ENCODE results near the gene ARHGEF17. TPM values are rescaled to one million over a fixed set of nuclear protein-coding genes. Genes with fewer than 3 reads are reported as not detected.

The ARHGEF17 gene
- total RNA-seq, 1 donor from 2014 or later: 193 TPM

GRCh38 chr11:73395297-73396208 is 87.5 kb downstream of the ARHGEF17 start:
- no peak for DNase-seq (ENCODE audit: low spot score in 2 of 2)
- H3K4me1 ChIP-seq: peaks cover 0 to 4% of the 10 kb centered on the region in 2 donors
- H3K4me3 ChIP-seq: no peak overlapping the region
- no peaks in the 10 kb centered on the region for H3K36me3 ChIP-seq
- no peaks in the 10 kb centered on the region for H3K27me3 ChIP-seq
- H3K9me3 ChIP-seq: no peaks in the 10 kb centered on the region
- H3K27ac ChIP-seq: no peak overlapping the region
- intact Hi-C loops (cut with DNase I): no loop called here
- no peak for TF ChIP-seq CTCF (IDR thresholded peaks at IDR 0.05)

- TF ChIP-seq CTCF (IDR thresholded peaks at IDR 0.05): no peak
- intact Hi-C loops (cut with DNase I): no loop called here
- no peak for DNase-seq (ENCODE audit: low spot score in 2 of 2)
- Histone ChIP-seq H3K4me3 (no peak overlapping the region), H3K27me3 (no peaks in the 10 kb centered on the region), H3K4me1 (peaks cover 0 to 4% of the 10 kb centered on the region in 2 donors), H3K9me3 (no peaks in the 10 kb centered on the region), H3K27ac (no peak overlapping the region), H3K36me3 (no peaks in the 10 kb centered on the region)
Observed at GRCh38 chr11:73396251-73396930, 88.3 kb downstream of the ARHGEF17 start.

- peaks cover 0 to 4% of the 10 kb centered on the region in 2 donors for H3K4me1 ChIP-seq
- no peak for DNase-seq (ENCODE audit: low spot score in 2 of 2)
- H3K27ac ChIP-seq: no peak overlapping the region
- intact Hi-C loops (cut with DNase I): no loop called here
- TF ChIP-seq CTCF (IDR thresholded peaks at IDR 0.05): no peak
- H3K4me3 ChIP-seq: no peak overlapping the region
- H3K27me3 ChIP-seq: no peaks in the 10 kb centered on the region
- no peaks in the 10 kb centered on the region for H3K9me3 ChIP-seq
- no peaks in the 10 kb centered on the region for H3K36me3 ChIP-seq
Observed at GRCh38 chr11:73396985-73397384, 88.9 kb downstream of the ARHGEF17 start.

DNA sequence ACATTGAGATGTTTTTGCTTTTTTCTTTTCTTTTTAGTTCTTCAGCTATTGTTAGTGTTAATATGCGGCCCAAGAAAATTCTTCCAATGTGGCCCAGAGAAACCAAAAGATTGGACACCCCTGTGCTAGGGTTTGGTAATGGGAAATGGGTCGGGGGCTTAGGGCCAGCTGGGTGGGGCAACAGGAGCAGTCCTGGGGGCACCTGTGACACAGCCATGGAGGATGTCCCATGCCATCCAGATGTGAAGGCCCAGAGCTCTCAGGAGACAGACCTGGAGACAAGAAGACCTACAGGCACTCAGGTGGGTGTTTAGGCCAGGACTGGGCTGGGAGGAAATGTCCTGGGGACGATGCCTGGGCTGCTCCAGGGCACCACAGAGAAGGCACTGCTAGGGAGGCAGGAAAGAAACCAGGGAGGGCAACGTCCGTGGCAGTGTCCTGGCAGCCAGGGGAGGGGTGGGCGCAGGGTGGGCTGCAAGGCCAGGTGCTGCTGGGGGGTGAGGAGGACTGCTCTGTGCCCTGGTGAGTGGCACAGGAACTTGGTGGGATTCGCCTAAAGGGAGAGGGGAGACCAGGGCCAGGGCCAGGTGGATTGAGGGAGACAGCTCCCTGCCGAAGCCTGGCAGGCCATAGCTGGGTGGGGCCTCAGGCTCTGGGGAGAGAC is 89.5 kb downstream of the ARHGEF17 start:
- DNase-seq (ENCODE audit: low spot score in 2 of 2): no peak
- H3K27ac ChIP-seq: no peak overlapping the region
- peaks cover 0 to 4% of the 10 kb centered on the region in 2 donors for H3K4me1 ChIP-seq
- intact Hi-C loops (cut with DNase I): no loop called here
- H3K9me3 ChIP-seq: no peaks in the 10 kb centered on the region
- no peak for TF ChIP-seq CTCF (IDR thresholded peaks at IDR 0.05)
- H3K36me3 ChIP-seq: no peaks in the 10 kb centered on the region
- no peaks in the 10 kb centered on the region for H3K27me3 ChIP-seq
- H3K4me3 ChIP-seq: no peak overlapping the region

DNA sequence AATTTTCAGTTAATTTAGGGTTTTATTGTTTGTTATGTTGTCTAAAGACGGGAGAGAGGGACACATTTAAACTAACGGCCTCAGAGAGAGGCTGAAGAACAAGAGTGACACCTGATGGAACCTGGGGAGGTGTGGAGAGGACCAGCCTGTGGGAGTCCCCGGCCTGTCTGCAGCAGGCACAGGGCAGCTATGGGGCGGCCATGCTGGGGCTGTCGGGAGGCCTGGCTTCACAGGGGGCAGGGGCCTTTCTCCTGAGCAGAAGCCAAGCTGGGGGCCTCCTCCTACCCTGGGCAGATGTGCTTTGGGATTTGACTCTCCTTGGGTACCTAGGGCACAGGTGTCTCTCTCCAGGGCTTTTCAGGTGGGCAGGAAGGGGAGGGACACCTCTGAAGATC is 90.1 kb downstream of the ARHGEF17 start:
- Histone ChIP-seq H3K9me3 (no peaks in the 10 kb centered on the region), H3K27me3 (no peaks in the 10 kb centered on the region), H3K4me1 (peaks cover 0 to 4% of the 10 kb centered on the region in 2 donors), H3K36me3 (no peaks in the 10 kb centered on the region), H3K4me3 (no peak overlapping the region), H3K27ac (no peak overlapping the region)
- DNase-seq (ENCODE audit: low spot score in 2 of 2): no peak
- intact Hi-C loops (cut with DNase I): no loop called here
- no peak for TF ChIP-seq CTCF (IDR thresholded peaks at IDR 0.05)

Measured in ascending aorta (tissue), 2 donors.